Endodermal cell (in vitro differentiated cells): ENCODE data around the gene NFKBIZ. TPM values are rescaled to one million over a fixed set of nuclear protein-coding genes. Genes with fewer than 3 reads are reported as not detected.

Source experiments
- DNase-seq: peaks from one replicate; pipeline ENCODE4 v3.0.0-alpha.2; 2017
- H3K27ac ChIP-seq: 2 replicates; pipeline ENCODE4 v1.5.1; 2013; ENCODE audit warnings: mild to moderate bottlenecking, low read depth, low read length, moderate library complexity
- H3K27me3 ChIP-seq: 2 replicates; pipeline ENCODE4 v1.6.1; 2013; ENCODE audit warnings: mild to moderate bottlenecking, low read length, moderate library complexity; ENCODE audit not compliant: insufficient read depth, control insufficient read depth, poor library complexity, severe bottlenecking
- H3K36me3 ChIP-seq: 2 replicates; pipeline ENCODE4 v1.7.0; 2013; ENCODE audit warnings: mild to moderate bottlenecking, low read length, moderate library complexity; ENCODE audit not compliant: control insufficient read depth, insufficient read depth
- H3K4me1 ChIP-seq: one replicate; pipeline ENCODE4 v1.7.0; 2013; ENCODE audit warnings: low read length; ENCODE audit not compliant: control insufficient read depth, insufficient read depth
- H3K4me3 ChIP-seq: 2 replicates; pipeline ENCODE4 v1.5.1; 2013; ENCODE audit warnings: mild to moderate bottlenecking, low read length, moderate library complexity
- H3K9ac ChIP-seq: 2 replicates; pipeline ENCODE4 v1.6.1; 2013; ENCODE audit warnings: mild to moderate bottlenecking, low read length, moderate library complexity; ENCODE audit not compliant: poor library complexity, severe bottlenecking; ENCODE audit errors: extremely low read depth
- H3K9me3 ChIP-seq: 2 replicates; pipeline ENCODE4 v1.6.1; 2013; ENCODE audit warnings: mild to moderate bottlenecking, low read length, moderate library complexity; ENCODE audit not compliant: control insufficient read depth
- H3K27ac Mint-ChIP-seq: 2 replicates; pipeline ENCODE4 v1.8.0; 2020; ENCODE audit warnings: mixed read lengths
- H3K27me3 Mint-ChIP-seq: 2 replicates; pipeline ENCODE4 v1.8.0; 2021; ENCODE audit warnings: mild to moderate bottlenecking, mixed read lengths; ENCODE audit not compliant: insufficient read depth
- H3K36me3 Mint-ChIP-seq: 2 replicates; pipeline ENCODE4 v1.8.0; 2020; ENCODE audit warnings: low read depth, mixed read lengths
- H3K4me1 Mint-ChIP-seq: 2 replicates; pipeline ENCODE4 v1.8.0; 2020; ENCODE audit warnings: mixed read lengths
- H3K4me3 Mint-ChIP-seq: 2 replicates; pipeline ENCODE4 v1.8.0; 2020; ENCODE audit warnings: mild to moderate bottlenecking, moderate library complexity, mixed read lengths
- H3K9me3 Mint-ChIP-seq: 2 replicates; pipeline ENCODE4 v1.8.0; 2020; ENCODE audit warnings: mild to moderate bottlenecking, mixed read lengths
- CTCF ChIP-seq: fragments of 200-600 bp; sonication (generic); conservative IDR thresholded peaks from 2 replicates; pipeline ENCODE4 v1.5.0; 2021; ENCODE audit warnings: antibody characterized with exemption, mild to moderate bottlenecking
- WGBS, 2 experiments: methylation state at CpG; one replicate each; pipeline versions ENCODE4 v1.1.5 to v1.1.7; 2013; ENCODE audit warnings: missing lambda C conversion rate in 2 of 2, mixed read lengths in 1 of 2; ENCODE audit not compliant: insufficient coverage in 1 of 2, insufficient read length in 1 of 2; 5-methylcytosine and 5-hydroxymethylcytosine counted together
- total RNA-seq, 2 donors: library from RNA; stranded (reverse); fragmentation: NEBNext Ultra II Directional in 1 of 2; extraction: Animal tissue kit (Norgen Biotek cat#: 25700) in 1 of 2; gene quantifications; 2 replicates in 1 of 2; 3 replicates in 1 of 2; pipeline ENCODE4 v1.2.1, GENCODE V29; 2021

The NFKBIZ gene
- total RNA-seq, 2 donors from 2014 or later, result 5.9 to 6.6 TPM

GRCh38 chr3:101868534-101869464, 19.5 kb downstream of the NFKBIZ start:
- Mint-ChIP-seq H3K4me3 (no peak overlapping the region), H3K27me3 (no peaks in the 10 kb centered on the region), H3K36me3 (no peaks in the 10 kb centered on the region), H3K27ac (no peak overlapping the region), H3K4me1 (peaks cover 14% of the 10 kb centered on the region), H3K9me3 (no peaks in the 10 kb centered on the region)
- no peak overlapping the region for H3K27ac ChIP-seq
- H3K27me3 ChIP-seq, result no peaks in the 10 kb centered on the region
- H3K9ac ChIP-seq, result no peak overlapping the region
- peak; percentile 66 for DNase-seq
- TF ChIP-seq CTCF, result no peak
- no peak overlapping the region for H3K4me3 ChIP-seq
- 87 to 93% methylated on average over 11 to 12 of the region's 12 CpGs for WGBS, 2 experiments
- peaks cover 5% of the 10 kb centered on the region for H3K4me1 ChIP-seq
- H3K9me3 ChIP-seq, result no peaks in the 10 kb centered on the region
- H3K36me3 ChIP-seq, result no peaks in the 10 kb centered on the region

- H3K9me3 ChIP-seq, result no peaks in the 10 kb centered on the region
- H3K4me3 Mint-ChIP-seq, result no peak overlapping the region
- no peak for DNase-seq
- TF ChIP-seq CTCF, result no peak
- WGBS, 2 experiments, result 90 to 96% methylated on average over 2 to 5 of the region's 5 CpGs
- peaks cover 14% of the 10 kb centered on the region for H3K4me1 Mint-ChIP-seq
- H3K4me1 ChIP-seq, result peaks cover 5% of the 10 kb centered on the region
- H3K36me3 Mint-ChIP-seq, result no peaks in the 10 kb centered on the region
- no peaks in the 10 kb centered on the region for H3K27me3 ChIP-seq
- H3K27ac ChIP-seq, result no peak overlapping the region
- H3K9ac ChIP-seq, result no peak overlapping the region
- no peaks in the 10 kb centered on the region for H3K9me3 Mint-ChIP-seq
- no peak overlapping the region for H3K4me3 ChIP-seq
- no peaks in the 10 kb centered on the region for H3K27me3 Mint-ChIP-seq
- H3K36me3 ChIP-seq, result no peaks in the 10 kb centered on the region
- no peak overlapping the region for H3K27ac Mint-ChIP-seq
These were observed 20.8 kb downstream of the NFKBIZ start for GRCh38 chr3:101870138-101870537.

GRCh38 chr3:101873619-101874018, 24.3 kb downstream of the NFKBIZ start:
- H3K36me3 Mint-ChIP-seq, result no peaks in the 10 kb centered on the region
- no peak overlapping the region for H3K27ac Mint-ChIP-seq
- no peak for TF ChIP-seq CTCF
- H3K9me3 ChIP-seq, result no peaks in the 10 kb centered on the region
- H3K27me3 Mint-ChIP-seq, result no peaks in the 10 kb centered on the region
- no peak overlapping the region for H3K27ac ChIP-seq
- H3K4me3 Mint-ChIP-seq, result no peak overlapping the region
- no peaks in the 10 kb centered on the region for H3K27me3 ChIP-seq
- peaks cover under 1% of the 10 kb centered on the region for H3K4me1 ChIP-seq
- H3K4me1 Mint-ChIP-seq, result peaks cover 3% of the 10 kb centered on the region
- 70 to 86% methylated on average over 1 of the region's 2 CpGs for WGBS, 2 experiments
- DNase-seq, result no peak
- H3K4me3 ChIP-seq, result no peak overlapping the region
- H3K9me3 Mint-ChIP-seq, result no peaks in the 10 kb centered on the region
- H3K36me3 ChIP-seq, result no peaks in the 10 kb centered on the region
- H3K9ac ChIP-seq, result no peak overlapping the region
